Right renal cortex interstitium (tissue), 3 donors: ENCODE results near the gene ZNF444. TPM values are rescaled to one million over a fixed set of nuclear protein-coding genes. Genes with fewer than 3 reads are reported as not detected.
"Not testable (repeated sequence)": the region's sequence is repeated elsewhere in the genome, so short reads cannot be mapped to it uniquely, and the experiment has no call there.

Source experiments
- DNase-seq, 3 donors: peaks; one replicate each; pipeline ENCODE4 v3.0.0-alpha.2; 2013; ENCODE audit warnings: low read depth in 3 of 3, low spot score in 2 of 3
- polyA plus RNA-seq, 3 donors: library from polyadenylated mRNA; unstranded; fragments of 120-200 nt; gene quantifications; one replicate each; pipeline ENCODE4 v1.2.1, GENCODE V29; 2013; ENCODE audit not compliant: insufficient read length in 3 of 3

The ZNF444 gene
- polyA plus RNA-seq, 3 donors: 19.6 to 23.6 (median 22.3) TPM

DNA sequence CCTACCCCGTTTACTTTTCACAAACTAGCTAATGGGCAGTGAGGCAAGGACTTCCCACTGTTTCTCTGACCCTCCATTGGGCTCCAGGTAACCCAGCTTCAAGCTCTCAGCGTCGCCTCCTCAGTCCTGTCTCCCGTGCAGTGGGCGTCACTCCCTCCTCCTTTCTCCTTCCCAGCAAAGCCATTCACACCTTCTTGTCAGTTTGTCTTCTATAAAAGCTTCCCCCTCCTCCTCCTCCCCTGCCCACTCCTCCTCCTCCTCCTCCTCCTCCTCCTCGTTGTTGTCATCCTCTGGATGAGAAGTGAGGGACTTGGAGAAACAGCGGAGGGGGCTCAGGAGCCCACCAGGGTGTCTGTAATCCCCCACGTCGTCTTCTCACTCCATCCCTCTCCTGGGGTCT is 33.0 kb downstream of the ZNF444 start:
- DNase-seq: no peak

GRCh38 chr19:56174550-56174949 is 33.5 kb downstream of the ZNF444 start:
- DNase-seq: no peak

DNA sequence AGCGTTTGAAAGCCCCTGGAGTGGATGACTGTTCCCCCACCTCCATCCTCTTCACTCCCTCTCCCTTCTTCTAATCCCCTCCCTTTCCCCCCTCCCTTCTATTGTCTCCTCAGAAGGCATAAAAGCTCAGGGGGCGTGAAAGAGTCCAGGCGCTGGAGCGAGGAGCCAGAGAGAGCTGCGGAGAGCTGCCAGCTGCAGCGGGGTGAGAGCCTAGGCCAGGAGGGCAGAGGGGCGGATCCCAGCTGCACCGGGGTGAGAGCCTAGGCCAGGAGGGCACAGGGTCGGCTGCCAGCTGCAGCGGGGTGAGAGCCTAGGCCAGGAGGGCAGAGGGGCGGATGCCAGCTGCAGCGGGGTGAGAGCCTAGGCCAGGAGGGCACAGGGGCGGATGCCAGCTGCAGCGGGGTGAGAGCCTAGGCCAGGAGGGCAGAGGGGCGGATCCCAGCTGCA is 34.8 kb downstream of the ZNF444 start, which contains the start of gene GALP:
Gene GALP, plus strand, starts transcription at position 148 of the 447 bp plus-strand sequence. CDS start 1,101 bp downstream, outside the sequence.
- DNase-seq: not testable (repeated sequence)

DNA sequence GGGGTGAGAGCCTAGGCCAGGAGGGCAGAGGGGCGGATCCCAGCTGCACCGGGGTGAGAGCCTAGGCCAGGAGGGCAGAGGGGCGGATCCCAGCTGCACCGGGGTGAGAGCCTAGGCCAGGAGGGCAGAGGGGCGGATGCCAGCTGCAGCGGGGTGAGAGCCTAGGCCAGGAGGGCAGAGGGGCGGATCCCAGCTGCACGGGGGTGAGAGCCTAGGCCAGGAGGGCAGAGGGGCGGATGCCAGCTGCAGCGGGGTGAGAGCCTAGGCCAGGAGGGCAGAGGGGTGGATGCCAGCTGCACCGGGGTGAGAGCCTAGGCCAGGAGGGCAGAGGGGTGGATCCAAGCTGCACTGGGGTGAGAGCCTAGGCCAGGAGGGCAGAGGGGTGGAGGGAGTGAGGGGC is 35.2 kb downstream of the ZNF444 start:
- not testable (repeated sequence) for DNase-seq

DNA sequence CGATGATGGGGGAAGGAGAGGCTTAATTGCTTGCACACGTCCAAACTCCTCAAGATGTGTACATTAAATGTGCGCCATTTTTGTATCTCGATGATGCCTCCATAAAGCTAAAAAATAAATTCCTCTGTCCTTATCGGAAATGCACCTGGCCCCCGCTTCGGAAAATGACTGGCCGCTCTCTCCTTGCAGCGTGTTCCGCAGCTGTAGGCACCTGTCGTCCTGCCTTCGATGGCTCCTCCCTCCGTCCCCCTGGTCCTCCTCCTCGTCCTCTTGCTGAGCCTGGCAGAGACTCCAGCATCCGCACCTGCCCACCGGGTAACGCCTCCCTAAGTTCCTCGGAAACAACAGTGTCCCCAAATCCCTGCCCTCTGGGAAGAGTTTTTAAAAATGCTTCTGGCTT is 35.8 kb downstream of the ZNF444 start:
- no peak for DNase-seq

- no peak for DNase-seq
Observed at GRCh38 chr19:56177564-56178243, 36.6 kb downstream of the ZNF444 start.

DNA sequence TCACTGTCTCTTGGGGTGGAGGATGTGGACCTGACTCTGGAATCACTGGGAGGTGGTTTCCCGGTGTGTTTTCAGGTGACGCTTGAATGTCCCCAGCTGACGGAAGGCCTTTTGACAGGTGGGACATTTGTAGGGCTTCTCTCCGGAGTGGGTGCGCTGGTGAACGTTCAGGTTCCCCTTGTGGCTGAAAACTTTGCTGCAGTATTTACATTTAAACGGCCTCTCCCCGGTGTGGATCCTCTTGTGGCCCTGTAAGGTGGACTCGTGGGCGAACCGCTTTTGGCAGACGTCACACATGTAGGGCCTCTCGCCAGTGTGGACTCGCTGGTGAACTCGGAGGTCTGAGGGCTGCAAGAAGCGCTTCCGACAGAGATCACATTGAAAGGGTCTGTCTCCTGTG is 48.7 kb downstream of the ZNF444 start:
- no peak for DNase-seq

DNA sequence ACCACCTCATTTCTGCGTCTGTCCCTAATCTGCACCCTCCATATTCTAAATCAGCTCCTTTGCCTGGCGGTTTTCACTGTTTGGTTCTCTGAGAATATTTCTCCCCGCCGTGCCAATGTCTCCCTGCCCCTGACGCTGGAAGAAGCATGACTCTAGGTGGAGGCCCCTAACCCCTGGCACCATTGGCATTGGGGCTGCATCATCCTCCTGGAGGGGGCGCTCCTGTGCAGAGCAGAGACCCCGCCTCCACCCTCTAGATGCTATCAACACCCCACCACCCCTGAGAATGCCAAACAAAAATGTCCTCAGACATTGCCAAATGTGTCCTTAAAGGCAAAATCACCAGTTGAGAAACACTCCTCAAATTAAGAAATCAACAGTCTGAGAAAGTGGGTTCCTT is 50.0 kb downstream of the ZNF444 start:
- no peak for DNase-seq

DNA sequence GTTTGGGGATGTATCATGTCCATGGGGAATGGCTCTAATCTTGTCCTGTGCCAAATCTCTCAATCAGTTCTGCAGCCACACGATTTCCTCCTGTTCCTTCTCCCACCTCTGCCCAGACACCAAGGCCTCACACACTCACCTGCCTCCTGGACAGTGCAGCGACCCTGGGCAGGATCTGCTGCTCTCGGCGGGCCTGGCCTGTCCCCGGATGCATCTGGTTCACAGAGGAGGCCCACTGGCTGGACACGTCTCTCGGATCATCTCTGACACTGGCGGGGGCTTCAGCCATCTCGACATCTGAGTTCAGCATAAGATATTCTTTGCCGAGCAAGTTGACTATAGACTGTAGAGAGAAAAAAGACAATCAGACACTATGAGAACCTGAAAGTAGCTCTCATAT is 50.6 kb downstream of the ZNF444 start:
- DNase-seq: no peak

DNA sequence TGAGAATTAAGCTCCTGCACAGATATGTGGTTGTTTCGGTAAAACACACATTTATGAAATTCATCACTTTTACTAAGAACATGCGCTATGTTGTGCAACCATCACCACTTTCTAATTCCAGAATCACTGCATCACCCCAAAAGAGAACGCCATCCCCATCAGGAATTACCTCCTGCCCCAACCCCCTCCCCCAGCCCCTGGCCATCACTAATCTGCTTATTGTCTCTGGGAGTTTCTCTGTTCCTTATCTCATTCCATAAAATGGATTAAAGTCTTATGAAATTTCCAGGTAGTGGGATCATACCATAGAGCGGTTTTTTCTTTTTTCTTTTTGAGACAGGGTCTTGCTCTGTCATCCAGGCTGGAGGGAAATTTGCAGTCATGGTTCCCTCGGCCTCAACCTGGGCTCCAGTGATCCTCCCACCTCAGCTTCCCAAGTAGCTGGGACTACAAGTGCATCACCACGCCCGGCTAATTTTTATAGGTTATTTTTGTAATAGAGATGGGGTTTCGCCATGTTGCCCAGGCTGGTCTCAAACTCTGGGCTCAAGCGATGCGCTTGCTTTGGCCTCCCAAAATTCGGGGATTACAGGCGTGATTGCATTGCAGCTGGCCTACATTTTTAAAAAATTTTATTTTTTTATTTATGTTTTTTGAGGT is 53.0 kb downstream of the ZNF444 start:
- DNase-seq: no peak

- not testable (repeated sequence) for DNase-seq
Observed at GRCh38 chr19:56197646-56198045, 56.6 kb downstream of the ZNF444 start, which contains the start of gene ZSCAN5B. Gene ZSCAN5B (minus strand): TSS chr19:56197783. CDS start chr19:56193052, 4,731 bp downstream.

- no peak for DNase-seq
Observed at GRCh38 chr19:56199687-56200086, 58.6 kb downstream of the ZNF444 start.

DNA sequence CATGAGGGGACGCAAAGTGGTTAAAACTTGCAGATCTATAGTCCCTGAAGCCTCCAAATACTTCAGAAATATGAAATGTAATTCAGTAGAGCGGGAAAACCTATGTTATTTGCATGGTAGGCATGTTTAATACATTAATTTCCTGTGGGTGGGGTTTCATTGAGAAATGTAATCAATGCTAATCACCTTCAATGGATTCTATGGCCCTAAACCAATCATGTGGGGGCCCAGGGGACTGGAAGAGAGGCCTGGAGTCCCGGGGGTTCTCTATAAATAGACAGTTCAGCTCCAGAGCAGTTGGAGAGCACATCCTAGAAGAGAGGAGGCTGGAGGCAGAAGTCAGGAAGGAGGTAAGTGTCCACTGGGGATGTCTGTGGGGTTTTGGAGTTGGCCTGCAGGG is 60.9 kb downstream of the ZNF444 start, which contains the start of gene ZSCAN5C:
Gene ZSCAN5C, plus strand, starts transcription at position 301 of the 400 bp plus-strand sequence. CDS start 3,641 bp downstream, outside the sequence.
- DNase-seq: no peak

DNA sequence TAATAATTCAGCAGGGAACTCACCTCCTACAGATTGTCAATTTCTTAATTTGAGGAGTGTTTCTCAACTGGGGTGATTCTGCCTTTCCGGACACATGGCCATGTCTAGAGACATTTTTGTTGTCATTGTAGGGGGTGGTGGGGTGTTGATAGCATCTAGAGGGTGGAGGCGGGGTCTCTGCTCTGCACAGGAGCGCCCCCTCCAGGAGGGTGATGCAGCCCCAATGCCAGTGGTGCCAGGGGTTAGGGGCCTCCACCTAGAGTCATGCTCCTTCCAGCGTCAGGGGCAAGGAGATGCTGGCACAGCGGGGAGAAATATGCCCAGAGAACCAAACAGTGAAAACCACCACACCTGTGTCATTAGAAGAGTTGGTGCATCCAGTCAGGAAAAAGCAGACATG is 66.5 kb downstream of the ZNF444 start:
- not testable (repeated sequence) for DNase-seq

DNA sequence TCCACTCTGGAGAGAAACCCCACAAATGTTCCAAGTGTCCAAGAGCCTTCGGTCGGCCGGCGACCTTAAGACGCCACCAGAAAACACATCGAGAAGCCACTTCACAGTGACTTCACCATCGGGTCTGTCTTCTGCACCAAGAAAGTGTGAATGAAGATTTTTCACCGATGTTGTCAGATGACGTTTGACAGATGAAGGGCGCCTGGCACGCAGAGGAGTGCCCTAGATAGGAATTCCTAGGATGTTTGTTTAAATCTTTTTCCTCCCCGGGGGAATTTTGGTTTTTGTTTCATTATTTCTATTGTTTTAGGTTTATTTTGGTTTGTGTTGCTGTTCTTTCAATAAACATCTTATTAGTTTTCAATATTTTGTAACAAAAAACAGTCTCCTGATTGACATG is 68.0 kb downstream of the ZNF444 start:
- DNase-seq: no peak

- DNase-seq: not testable (repeated sequence)
Observed at GRCh38 chr19:56210036-56210435, 68.9 kb downstream of the ZNF444 start.

Other genes starting within 250 kb of the ZNF444 start
- gene NLRP13, start 209.0 kb upstream of the ZNF444 start, polyA plus RNA-seq: not detected
- gene NLRP8, start 193.5 kb upstream of the ZNF444 start, polyA plus RNA-seq: not detected
- not detected for gene NLRP5, start 154.5 kb upstream of the ZNF444 start, polyA plus RNA-seq
- gene ZNF787, start 20.0 kb upstream of the ZNF444 start, polyA plus RNA-seq: 10 to 100 TPM in 2 of 3 donors, 1 to 10 TPM in 1; 9.0 to 12.0 (median 11.1) TPM
- not detected for gene GALP, start 34.7 kb downstream of the ZNF444 start, polyA plus RNA-seq
- gene ZSCAN5B, start 56.5 kb downstream of the ZNF444 start, polyA plus RNA-seq: not detected
- gene ZSCAN5C, start 61.0 kb downstream of the ZNF444 start, polyA plus RNA-seq: not detected
- 1 to 10 TPM; 1.4 to 2.7 (median 1.9) TPM for gene EDDM13, start 131.5 kb downstream of the ZNF444 start, polyA plus RNA-seq
- gene ZSCAN5A, start 173.6 kb downstream of the ZNF444 start, polyA plus RNA-seq: 10 to 100 TPM; 10.2 to 14.1 (median 12.0) TPM